WTC11 (cell line): Measurements from ENCODE around the gene ARAP2. TPM values are rescaled to one million over a fixed set of nuclear protein-coding genes. Genes with fewer than 3 reads are reported as not detected.

ENCODE experiments used
- ATAC-seq: fragments of 200-7000 bp; cut with Tn5 transposase; 2 replicates; pipeline ENCODE4 v1.10.0; 2021; ENCODE audit warnings: mild to moderate bottlenecking, moderate library complexity
- CTCF ChIA-PET: fragments of 300-600 bp; sonication (Branson Sonifier 250); formaldehyde crosslinking; loops from one replicate; lab custom pipeline; 2021; ENCODE audit warnings: antibody characterized with exemption; lab: Charles Lee
- POLR2A ChIA-PET: fragments of 350-600 bp; sonication (Branson Sonifier 250); formaldehyde crosslinking; loops from one replicate; lab custom pipeline; 2021; ENCODE audit warnings: antibody characterized with exemption; lab: Charles Lee
- DNase-seq: peaks from one replicate; pipeline ENCODE4 v3.0.0; 2021; ENCODE audit warnings: low spot score
- H3K27ac Mint-ChIP-seq: 2 replicates; pipeline ENCODE4 v1.8.0; 2021; ENCODE audit warnings: mixed read lengths
- H3K27me3 Mint-ChIP-seq: 2 replicates; pipeline ENCODE4 v1.8.0; 2021; ENCODE audit warnings: low read depth, mild to moderate bottlenecking, moderate library complexity, mixed read lengths
- H3K36me3 Mint-ChIP-seq: 2 replicates; pipeline ENCODE4 v1.8.0; 2021; ENCODE audit warnings: mixed read lengths
- H3K4me1 Mint-ChIP-seq: 2 replicates; pipeline ENCODE4 v1.8.0; 2022; ENCODE audit warnings: mixed read lengths
- H3K4me3 Mint-ChIP-seq: 2 replicates; pipeline ENCODE4 v1.8.0; 2021; ENCODE audit warnings: mild to moderate bottlenecking, moderate library complexity, mixed read lengths
- H3K9me3 Mint-ChIP-seq: 2 replicates; pipeline ENCODE4 v1.8.0; 2021; ENCODE audit warnings: mixed read lengths
- AR ChIP-seq: fragments of 250-450 bp; sonication (Bioruptor Pico); IDR thresholded peaks from 2 replicates; pipeline ENCODE4 v1.9.0; 2021; ENCODE audit warnings: mild to moderate bottlenecking
- EMX1 ChIP-seq: fragments of 250-450 bp; sonication (Bioruptor Pico); IDR thresholded peaks from 2 replicates; pipeline ENCODE4 v1.8.0; 2021; ENCODE audit warnings: mild to moderate bottlenecking
- GRHL2 ChIP-seq: fragments of 250-450 bp; sonication (Bioruptor Pico); IDR thresholded peaks from 2 replicates; pipeline ENCODE4 v1.8.0; 2022; ENCODE audit warnings: mild to moderate bottlenecking, moderate library complexity; ENCODE audit not compliant: insufficient replicate concordance, severe bottlenecking
- PRDM15 ChIP-seq: sonication (generic); formaldehyde crosslinking; IDR thresholded peaks from 2 replicates; pipeline ENCODE4 v1.8.0; 2022; ENCODE audit warnings: missing genetic modification reagents
- RELA ChIP-seq: sonication (generic); formaldehyde crosslinking; IDR thresholded peaks from 2 replicates; pipeline ENCODE4 v1.8.1; 2022; ENCODE audit warnings: missing genetic modification reagents, mild to moderate bottlenecking, borderline replicate concordance
- TEAD4 ChIP-seq: sonication (generic); formaldehyde crosslinking; IDR thresholded peaks from 2 replicates; pipeline ENCODE4 v1.8.0; 2022; ENCODE audit warnings: mild to moderate bottlenecking, missing genetic modification reagents
- TP53 ChIP-seq: sonication (generic); formaldehyde crosslinking; IDR thresholded peaks from 2 replicates; pipeline ENCODE4 v1.8.1; 2023; ENCODE audit warnings: mild to moderate bottlenecking, missing genetic modification reagents
- ZBTB21 ChIP-seq: sonication (generic); formaldehyde crosslinking; IDR thresholded peaks from 2 replicates; pipeline ENCODE4 v1.8.1; 2023; ENCODE audit warnings: mild to moderate bottlenecking, missing genetic modification reagents, borderline replicate concordance
- ZBTB43 ChIP-seq: sonication (generic); formaldehyde crosslinking; IDR thresholded peaks from 2 replicates; pipeline ENCODE4 v1.8.1; 2023; ENCODE audit warnings: mild to moderate bottlenecking, missing genetic modification reagents
- ZNF219 ChIP-seq: sonication (generic); formaldehyde crosslinking; IDR thresholded peaks from 2 replicates; pipeline ENCODE4 v1.8.0; 2023; ENCODE audit warnings: missing genetic modification reagents, mild to moderate bottlenecking, borderline replicate concordance
- ZNF281 ChIP-seq: sonication (generic); formaldehyde crosslinking; IDR thresholded peaks from 2 replicates; pipeline ENCODE4 v1.8.0; 2023; ENCODE audit warnings: mild to moderate bottlenecking, missing genetic modification reagents
- ZNF425 ChIP-seq: fragments of 250-450 bp; sonication (Bioruptor Pico); conservative IDR thresholded peaks from 2 replicates; pipeline ENCODE4 v1.9.0; 2021; ENCODE audit warnings: mild to moderate bottlenecking
- total RNA-seq: library from RNA; stranded (reverse); gene quantifications from 3 replicates; pipeline ENCODE4 v1.2.3, GENCODE V29; 2021
- TF ChIP-seq, protein P1 (sequence below): sonication (generic); formaldehyde crosslinking; IDR thresholded peaks from 2 replicates; pipeline ENCODE4 v1.8.1; 2022; ENCODE audit warnings: mild to moderate bottlenecking, missing genetic modification reagents, moderate library complexity, borderline replicate concordance

ARAP2 gene
- total RNA-seq, 1 experiment from 2014 or later: 1.0 TPM

DNA sequence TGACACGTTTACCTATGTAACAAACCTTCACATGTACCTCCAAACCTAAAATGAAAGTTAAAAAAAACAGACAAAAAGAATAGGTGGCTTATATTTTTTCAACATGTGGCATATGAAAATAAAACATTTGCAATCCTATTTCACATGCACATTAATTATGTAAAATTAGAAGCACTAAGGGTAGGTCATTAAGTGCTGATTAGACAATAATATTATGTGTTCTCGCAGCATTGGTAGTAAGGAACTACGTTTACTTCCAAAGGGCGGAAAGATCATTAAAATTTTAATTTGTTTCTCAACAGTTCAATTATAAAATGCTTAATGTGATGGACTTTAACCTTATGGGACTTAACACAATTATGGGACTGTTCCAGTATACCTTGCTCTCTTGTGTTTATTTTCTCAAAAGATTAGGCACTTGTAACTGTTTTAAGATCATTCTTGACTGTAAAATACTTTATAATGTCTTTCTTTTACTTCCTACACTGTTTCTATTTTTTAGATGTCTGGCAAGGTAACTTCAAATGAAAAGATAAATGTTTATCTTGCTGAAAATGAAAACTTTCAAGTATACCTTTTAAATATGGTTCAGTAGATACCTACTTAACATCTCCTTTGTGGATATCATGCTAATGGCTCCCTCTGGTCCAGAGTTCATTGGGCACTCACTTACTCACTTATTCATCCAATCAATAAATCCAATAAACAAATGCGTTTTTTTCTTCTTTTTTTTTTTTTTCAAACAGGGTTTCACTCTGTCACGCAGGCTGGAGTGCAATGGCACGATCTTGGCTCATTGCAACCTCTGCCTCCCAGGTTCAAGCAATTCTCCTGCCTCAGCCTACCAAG is 202.0 kb downstream of the ARAP2 start:
- TF ChIP-seq ZNF281 (CRISPR knock-in tag) (no peak), AR (CRISPR knock-in tag) (no peak), EMX1 (CRISPR knock-in tag) (no peak), TEAD4 (CRISPR knock-in tag) (no peak), ZNF425 (CRISPR knock-in tag) (no peak), ZNF219 (no peak), ZBTB21 (CRISPR knock-in tag) (no peak)
- no peak for ATAC-seq
- ChIA-PET CTCF (no interaction called here), POLR2A (no interaction called here)
- DNase-seq: no peak
- Mint-ChIP-seq H3K36me3 (no peaks in the 10 kb centered on the region), H3K4me1 (peaks cover 18% of the 10 kb centered on the region), H3K27me3 (no peaks in the 10 kb centered on the region), H3K27ac (no peak overlapping the region), H3K4me3 (no peak overlapping the region), H3K9me3 (0 out of 2 replicates have a peak, but pooled peaks cover 3% of the 10 kb centered on the region)

DNA sequence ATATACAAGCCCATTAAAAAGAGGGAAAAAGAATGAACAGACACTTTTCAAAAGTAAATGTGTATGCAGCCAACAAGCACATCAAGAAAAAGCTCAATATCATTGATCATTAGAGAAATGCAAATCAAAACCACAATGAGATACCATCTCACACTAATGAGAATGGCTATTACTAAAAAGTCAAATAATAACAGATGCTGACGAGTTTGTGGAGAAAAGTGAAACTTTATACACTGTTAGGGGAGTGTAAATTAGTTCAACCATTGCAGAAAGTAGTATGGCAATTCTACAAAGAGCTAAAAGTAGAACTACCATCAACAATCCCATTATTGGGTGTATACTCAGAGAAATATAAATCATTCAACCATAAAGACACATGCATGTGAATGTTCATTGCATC is 203.0 kb downstream of the ARAP2 start:
- DNase-seq: no peak
- Mint-ChIP-seq H3K27me3 (no peaks in the 10 kb centered on the region), H3K36me3 (no peaks in the 10 kb centered on the region), H3K27ac (no peak overlapping the region), H3K4me3 (no peak overlapping the region), H3K4me1 (peaks cover 18% of the 10 kb centered on the region), H3K9me3 (0 out of 2 replicates have a peak, but pooled peaks cover 3% of the 10 kb centered on the region)
- TF ChIP-seq GRHL2 (CRISPR knock-in tag) (no peak), ZNF425 (CRISPR knock-in tag) (no peak)
- ChIA-PET POLR2A (no interaction called here), CTCF (no interaction called here)
- ATAC-seq: no peak

DNA sequence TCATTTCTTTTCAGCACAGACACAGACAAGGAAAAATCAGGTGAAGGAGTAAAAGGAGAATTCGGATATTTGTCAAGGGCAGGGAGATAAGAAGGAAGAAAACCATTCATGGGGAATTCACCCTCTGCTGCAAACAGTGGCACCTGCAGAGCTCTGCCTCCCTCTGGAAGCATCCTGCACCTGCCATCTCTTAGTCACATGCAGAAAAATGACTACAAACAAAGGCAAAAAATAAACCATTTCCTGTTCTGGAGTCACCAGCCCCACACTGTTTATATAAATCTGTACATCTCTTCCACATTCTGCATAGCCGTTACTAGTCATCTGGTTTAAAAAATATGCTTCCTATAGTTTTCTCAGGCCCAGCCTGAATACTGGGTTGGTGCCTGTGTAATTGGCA is 205.3 kb downstream of the ARAP2 start:
- H3K4me1 Mint-ChIP-seq: peaks cover 24% of the 10 kb centered on the region
- ATAC-seq: peak; percentile 73
- no peak overlapping the region for H3K4me3 Mint-ChIP-seq
- no peaks in the 10 kb centered on the region for H3K27me3 Mint-ChIP-seq
- DNase-seq: peak; percentile 20
- no peaks in the 10 kb centered on the region for H3K36me3 Mint-ChIP-seq
- ChIA-PET POLR2A (no interaction called here), CTCF (no interaction called here)
- no peak overlapping the region for H3K27ac Mint-ChIP-seq
- H3K9me3 Mint-ChIP-seq: 0 out of 2 replicates have a peak, but pooled peaks cover 3% of the 10 kb centered on the region
- TF ChIP-seq, protein P1, sequence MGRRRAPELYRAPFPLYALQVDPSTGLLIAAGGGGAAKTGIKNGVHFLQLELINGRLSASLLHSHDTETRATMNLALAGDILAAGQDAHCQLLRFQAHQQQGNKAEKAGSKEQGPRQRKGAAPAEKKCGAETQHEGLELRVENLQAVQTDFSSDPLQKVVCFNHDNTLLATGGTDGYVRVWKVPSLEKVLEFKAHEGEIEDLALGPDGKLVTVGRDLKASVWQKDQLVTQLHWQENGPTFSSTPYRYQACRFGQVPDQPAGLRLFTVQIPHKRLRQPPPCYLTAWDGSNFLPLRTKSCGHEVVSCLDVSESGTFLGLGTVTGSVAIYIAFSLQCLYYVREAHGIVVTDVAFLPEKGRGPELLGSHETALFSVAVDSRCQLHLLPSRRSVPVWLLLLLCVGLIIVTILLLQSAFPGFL: no peak
- TF ChIP-seq ZBTB43 (CRISPR knock-in tag) (no peak), RELA (no peak), TP53 (CRISPR knock-in tag) (no peak), PRDM15 (CRISPR knock-in tag) (no peak)
